CD4-positive, alpha-beta memory T cell (primary cell): ENCODE data around the gene PACRG. TPM values are rescaled to one million over a fixed set of nuclear protein-coding genes. Genes with fewer than 3 reads are reported as not detected.

Experiments
- CTCF ChIA-PET: fragments of 350-600 bp; sonication (Branson Sonifier 250); formaldehyde crosslinking; loops from one replicate; lab custom pipeline; 2021; ENCODE audit warnings: inconsistent platforms; ENCODE audit not compliant: partially characterized antibody; lab: Charles Lee
- POLR2A ChIA-PET: fragments of 350-600 bp; sonication (Branson Sonifier 250); formaldehyde crosslinking; loops from one replicate; lab custom pipeline; 2021; ENCODE audit not compliant: partially characterized antibody; lab: Charles Lee
- DNase-seq, 5 donors: peaks; one replicate each; pipeline versions ENCODE4 v3.0.0 to v3.0.0-alpha.2; 2020 to 2022; ENCODE audit warnings: mixed read lengths in 1 of 5
- H3K27ac ChIP-seq: one replicate; pipeline ENCODE4 v1.7.0; 2013; ENCODE audit warnings: low read depth, low read length
- H3K27me3 ChIP-seq: 2 replicates; pipeline ENCODE4 v1.7.0; 2013; ENCODE audit warnings: mild to moderate bottlenecking, low read length, moderate library complexity; ENCODE audit not compliant: insufficient read depth
- H3K36me3 ChIP-seq: 2 replicates; pipeline ENCODE4 v1.7.0; 2013; ENCODE audit warnings: mild to moderate bottlenecking, low read length, moderate library complexity; ENCODE audit not compliant: insufficient read depth
- H3K4me1 ChIP-seq: 2 replicates; pipeline ENCODE4 v1.7.0; 2013; ENCODE audit warnings: mild to moderate bottlenecking, low read length, moderate library complexity; ENCODE audit not compliant: insufficient read depth
- H3K4me3 ChIP-seq, 2 donors: one replicate each; pipeline ENCODE4 v1.7.0; 2013; ENCODE audit warnings: low read length in 2 of 2, mild to moderate bottlenecking in 1 of 2
- H3K9me3 ChIP-seq, 2 donors: one replicate each; pipeline ENCODE4 v1.7.0; 2013; ENCODE audit warnings: low read length in 2 of 2, control low read depth in 1 of 2; ENCODE audit not compliant: control insufficient read depth in 1 of 2
- H3K27ac Mint-ChIP-seq, 7 donors: one replicate each; pipeline ENCODE4 v1.8.0; 2020 to 2021; ENCODE audit warnings: mixed read lengths in 7 of 7, mild to moderate bottlenecking in 6 of 7, inconsistent platforms in 3 of 7, moderate library complexity in 3 of 7
- H3K27me3 Mint-ChIP-seq, 2 donors: one replicate each; pipeline ENCODE4 v1.8.0; 2020 to 2021; ENCODE audit warnings: mixed read lengths in 2 of 2
- H3K36me3 Mint-ChIP-seq, 2 donors: one replicate each; pipeline ENCODE4 v1.8.0; 2020 to 2021; ENCODE audit warnings: mixed read lengths in 2 of 2, inconsistent platforms in 1 of 2, mild to moderate bottlenecking in 1 of 2
- H3K4me1 Mint-ChIP-seq, 4 donors: one replicate each; pipeline ENCODE4 v1.8.0; 2020 to 2021; ENCODE audit warnings: mixed read lengths in 4 of 4, mild to moderate bottlenecking in 1 of 4
- H3K4me3 Mint-ChIP-seq, 8 donors: one replicate each; pipeline ENCODE4 v1.8.0; 2020 to 2021; ENCODE audit warnings: mixed read lengths in 8 of 8, mild to moderate bottlenecking in 7 of 8, moderate library complexity in 6 of 8, inconsistent platforms in 3 of 8
- H3K9me3 Mint-ChIP-seq, 8 donors: one replicate each; pipeline ENCODE4 v1.8.0; 2020 to 2021; ENCODE audit warnings: mixed read lengths in 8 of 8, mild to moderate bottlenecking in 5 of 8, inconsistent platforms in 3 of 8, moderate library complexity in 1 of 8
- intact Hi-C: fragments of 100-400 bp; cut with micrococcal nuclease; formaldehyde crosslinking; loops from one replicate; pipeline ENCODE4 v1.15.1; 2023
- polyA plus RNA-seq, 2 donors: library from polyadenylated mRNA; unstranded; fragments of 300-500 nt; fragmentation: Illumina TruSeq; gene quantifications; one replicate each; pipeline ENCODE4 v1.2.3, GENCODE V29; 2021
- total RNA-seq, 2 experiments: library from RNA; stranded (reverse); gene quantifications; one replicate each; pipeline ENCODE4 v1.2.3, GENCODE V29; 2021

PACRG gene
- total and polyA plus RNA-seq, 4 experiments from 2014 or later, result 0.21 to 1.5 (median 0.81) TPM; not detected in 1

GRCh38 chr6:162871966-162872365 is 144.2 kb downstream of the PACRG start:
- POLR2A ChIA-PET, result no interaction called here
- no peak for DNase-seq
- no peak overlapping the region for H3K27ac ChIP-seq
- CTCF ChIA-PET, result no interaction called here
- H3K36me3 ChIP-seq, result no peaks in the 10 kb centered on the region
- H3K4me3 ChIP-seq, result no peak overlapping the region
- intact Hi-C loops, result no loop called here
- H3K4me1 ChIP-seq, result no peaks in the 10 kb centered on the region
- no peaks in the 10 kb centered on the region for H3K27me3 ChIP-seq
- peaks cover 0 to 5% (median 0%) of the 10 kb centered on the region in 8 donors for H3K9me3 Mint-ChIP-seq
- no peak overlapping the region for H3K27ac Mint-ChIP-seq
- H3K9me3 ChIP-seq, result no peaks in the 10 kb centered on the region
- peaks cover 0 to 2% of the 10 kb centered on the region in 2 donors for H3K27me3 Mint-ChIP-seq
- no peaks in the 10 kb centered on the region for H3K36me3 Mint-ChIP-seq
- H3K4me3 Mint-ChIP-seq, result peak overlapping the region in 1 of 8 donors; percentile 13
- no peaks in the 10 kb centered on the region for H3K4me1 Mint-ChIP-seq

GRCh38 chr6:162873537-162873936 is 145.8 kb downstream of the PACRG start:
- Histone ChIP-seq H3K27me3 (no peaks in the 10 kb centered on the region), H3K4me1 (no peaks in the 10 kb centered on the region), H3K27ac (no peak overlapping the region), H3K4me3 (no peak overlapping the region), H3K9me3 (no peaks in the 10 kb centered on the region), H3K36me3 (no peaks in the 10 kb centered on the region)
- peaks cover 0 to 5% (median 0%) of the 10 kb centered on the region in 8 donors for H3K9me3 Mint-ChIP-seq
- DNase-seq, result no peak
- H3K4me1 Mint-ChIP-seq, result no peaks in the 10 kb centered on the region
- no peak overlapping the region for H3K27ac Mint-ChIP-seq
- intact Hi-C loops, result no loop called here
- H3K27me3 Mint-ChIP-seq, result no peaks in the 10 kb centered on the region
- no peak overlapping the region for H3K4me3 Mint-ChIP-seq
- POLR2A ChIA-PET, result no interaction called here
- CTCF ChIA-PET, result no interaction called here
- H3K36me3 Mint-ChIP-seq, result no peaks in the 10 kb centered on the region

DNA sequence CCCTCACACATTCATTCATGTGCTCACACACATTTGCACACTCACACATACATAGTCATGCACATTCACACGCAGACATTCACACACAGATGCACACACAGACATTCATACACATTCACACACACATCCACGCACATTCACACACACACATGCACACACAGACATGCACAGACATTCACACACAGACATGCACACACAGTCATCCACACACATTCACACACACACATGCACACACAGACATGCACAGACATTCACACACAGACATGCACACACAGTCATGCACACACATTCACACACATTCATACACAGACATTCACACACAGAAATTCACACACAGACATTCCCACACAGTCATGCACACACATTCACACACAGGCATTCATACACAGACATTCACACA is 147.3 kb downstream of the PACRG start:
- H3K27ac Mint-ChIP-seq, result no peak overlapping the region
- intact Hi-C loops, result no loop called here
- no peaks in the 10 kb centered on the region for H3K27me3 ChIP-seq
- H3K36me3 ChIP-seq, result no peaks in the 10 kb centered on the region
- H3K9me3 Mint-ChIP-seq, result peaks cover 0 to 5% (median 0%) of the 10 kb centered on the region in 8 donors
- H3K27ac ChIP-seq, result no peak overlapping the region
- no peak overlapping the region for H3K4me3 Mint-ChIP-seq
- H3K4me3 ChIP-seq, result no peak overlapping the region
- no peaks in the 10 kb centered on the region for H3K27me3 Mint-ChIP-seq
- DNase-seq, result no peak
- ChIA-PET POLR2A (no interaction called here), CTCF (no interaction called here)
- H3K4me1 ChIP-seq, result no peaks in the 10 kb centered on the region
- H3K36me3 Mint-ChIP-seq, result no peaks in the 10 kb centered on the region
- no peaks in the 10 kb centered on the region for H3K4me1 Mint-ChIP-seq
- H3K9me3 ChIP-seq, result no peaks in the 10 kb centered on the region

DNA sequence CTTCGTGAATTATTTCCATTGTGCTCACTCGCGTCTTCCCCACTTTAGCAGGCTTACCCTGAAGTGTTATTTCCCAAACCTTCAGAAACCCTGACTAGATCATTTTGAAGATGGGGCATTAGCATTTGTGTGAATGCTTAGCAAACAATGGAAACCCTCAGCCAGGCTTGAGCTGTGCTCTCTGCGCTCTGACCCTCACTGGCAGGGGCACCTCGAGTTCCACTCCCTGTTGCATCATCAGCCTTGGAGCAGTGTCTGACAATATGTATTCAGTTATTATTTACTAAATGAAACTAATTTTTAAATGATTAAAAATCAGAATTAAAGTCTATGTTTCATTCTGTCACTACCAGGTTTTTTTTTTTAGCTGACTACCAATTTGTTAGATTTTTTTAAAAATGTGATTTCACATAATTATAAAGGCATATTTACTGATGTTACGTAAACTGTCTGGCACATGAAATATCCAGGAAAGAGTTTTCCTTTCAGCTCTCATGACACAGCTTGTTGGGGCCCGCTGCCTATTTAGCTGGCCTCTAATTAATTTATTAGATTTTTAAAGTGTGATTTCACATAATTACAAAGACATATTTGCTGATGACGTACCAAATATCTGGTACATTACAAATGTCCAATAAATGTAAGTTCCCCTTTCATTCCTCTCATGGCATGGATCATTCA is 155.2 kb downstream of the PACRG start:
- H3K4me1 Mint-ChIP-seq, result no peaks in the 10 kb centered on the region
- peaks cover 0 to 5% (median 1%) of the 10 kb centered on the region in 8 donors for H3K9me3 Mint-ChIP-seq
- ChIA-PET CTCF (no interaction called here), POLR2A (no interaction called here)
- H3K27ac Mint-ChIP-seq, result no peak overlapping the region
- H3K9me3 ChIP-seq, result no peaks in the 10 kb centered on the region
- no peak overlapping the region for H3K4me3 ChIP-seq
- no peaks in the 10 kb centered on the region for H3K27me3 Mint-ChIP-seq
- no peaks in the 10 kb centered on the region for H3K36me3 Mint-ChIP-seq
- H3K4me1 ChIP-seq, result no peaks in the 10 kb centered on the region
- DNase-seq, result no peak
- H3K4me3 Mint-ChIP-seq, result no peak overlapping the region
- H3K36me3 ChIP-seq, result no peaks in the 10 kb centered on the region
- H3K27ac ChIP-seq, result no peak overlapping the region
- intact Hi-C loops, result no loop called here
- no peaks in the 10 kb centered on the region for H3K27me3 ChIP-seq

GRCh38 chr6:162887981-162888689 is 160.4 kb downstream of the PACRG start:
- Histone ChIP-seq H3K27ac (no peak overlapping the region), H3K4me1 (no peaks in the 10 kb centered on the region), H3K9me3 (no peaks in the 10 kb centered on the region), H3K36me3 (no peaks in the 10 kb centered on the region), H3K27me3 (no peaks in the 10 kb centered on the region), H3K4me3 (no peak overlapping the region)
- H3K27ac Mint-ChIP-seq, result no peak overlapping the region
- H3K4me1 Mint-ChIP-seq, result no peaks in the 10 kb centered on the region
- ChIA-PET CTCF (no interaction called here), POLR2A (no interaction called here)
- DNase-seq, result no peak
- peaks cover 0 to 8% (median 1%) of the 10 kb centered on the region in 8 donors for H3K9me3 Mint-ChIP-seq
- intact Hi-C loops, result no loop called here
- H3K4me3 Mint-ChIP-seq, result no peak overlapping the region
- no peaks in the 10 kb centered on the region for H3K36me3 Mint-ChIP-seq
- H3K27me3 Mint-ChIP-seq, result no peaks in the 10 kb centered on the region

GRCh38 chr6:162889303-162889702 is 161.5 kb downstream of the PACRG start:
- H3K36me3 Mint-ChIP-seq, result no peaks in the 10 kb centered on the region
- H3K4me3 Mint-ChIP-seq, result no peak overlapping the region
- H3K9me3 Mint-ChIP-seq, result peaks cover 0 to 8% (median 1%) of the 10 kb centered on the region in 8 donors
- no peak for DNase-seq
- Histone ChIP-seq H3K27ac (no peak overlapping the region), H3K27me3 (no peaks in the 10 kb centered on the region), H3K4me1 (no peaks in the 10 kb centered on the region), H3K9me3 (no peaks in the 10 kb centered on the region), H3K4me3 (no peak overlapping the region), H3K36me3 (no peaks in the 10 kb centered on the region)
- intact Hi-C loops, result no loop called here
- ChIA-PET CTCF (no interaction called here), POLR2A (no interaction called here)
- H3K27me3 Mint-ChIP-seq, result no peaks in the 10 kb centered on the region
- no peaks in the 10 kb centered on the region for H3K4me1 Mint-ChIP-seq
- H3K27ac Mint-ChIP-seq, result no peak overlapping the region

GRCh38 chr6:162898011-162898410 is 170.2 kb downstream of the PACRG start:
- H3K27ac Mint-ChIP-seq, result peak overlapping the region in 1 of 7 donors; percentile 43
- peaks cover 0 to 5% (median 3%) of the 10 kb centered on the region in 8 donors for H3K9me3 Mint-ChIP-seq
- intact Hi-C loops, result no loop called here
- CTCF ChIA-PET, result no interaction called here
- H3K9me3 ChIP-seq, result no peaks in the 10 kb centered on the region
- H3K36me3 ChIP-seq, result no peaks in the 10 kb centered on the region
- H3K4me1 Mint-ChIP-seq, result no peaks in the 10 kb centered on the region
- no peaks in the 10 kb centered on the region for H3K27me3 ChIP-seq
- no peak for DNase-seq
- H3K4me3 Mint-ChIP-seq, result no peak overlapping the region
- peaks cover 0 to 2% of the 10 kb centered on the region in 2 donors for H3K27me3 Mint-ChIP-seq
- no peak overlapping the region for H3K27ac ChIP-seq
- H3K36me3 Mint-ChIP-seq, result no peaks in the 10 kb centered on the region
- H3K4me3 ChIP-seq, result no peak overlapping the region
- no peaks in the 10 kb centered on the region for H3K4me1 ChIP-seq
- POLR2A ChIA-PET, result no interaction called here
